Measurements from ENCODE around the gene COX19.

The COX19 gene

GRCh38 chr7:974820-975681 lies at the start of gene COX19:
Gene COX19, minus strand, starts transcription at chr7:975549. Its CDS starts 40 bp downstream, at chr7:975509.
- TF ChIP-seq CTCF (IDR thresholded peaks at IDR 0.05; ENCODE audit: low read depth, low read length, missing control alignments) = no peak
- H3K4me3 ChIP-seq (ENCODE audit: low read depth, low read length) = peak within 1 kb of the TSS; percentile 97
- peak; percentile 70 for DNase-seq (ENCODE audit: low read depth)

GRCh38 chr7:1024331-1024841 lies 49.0 kb upstream of the COX19 start:
- DNase-seq (ENCODE audit: low read depth) = peak; percentile 86
- H3K4me3 ChIP-seq (ENCODE audit: low read depth, low read length) = peak overlapping the region; percentile 88
- TF ChIP-seq CTCF (IDR thresholded peaks at IDR 0.05; ENCODE audit: low read depth, low read length, missing control alignments) = no peak

DNA sequence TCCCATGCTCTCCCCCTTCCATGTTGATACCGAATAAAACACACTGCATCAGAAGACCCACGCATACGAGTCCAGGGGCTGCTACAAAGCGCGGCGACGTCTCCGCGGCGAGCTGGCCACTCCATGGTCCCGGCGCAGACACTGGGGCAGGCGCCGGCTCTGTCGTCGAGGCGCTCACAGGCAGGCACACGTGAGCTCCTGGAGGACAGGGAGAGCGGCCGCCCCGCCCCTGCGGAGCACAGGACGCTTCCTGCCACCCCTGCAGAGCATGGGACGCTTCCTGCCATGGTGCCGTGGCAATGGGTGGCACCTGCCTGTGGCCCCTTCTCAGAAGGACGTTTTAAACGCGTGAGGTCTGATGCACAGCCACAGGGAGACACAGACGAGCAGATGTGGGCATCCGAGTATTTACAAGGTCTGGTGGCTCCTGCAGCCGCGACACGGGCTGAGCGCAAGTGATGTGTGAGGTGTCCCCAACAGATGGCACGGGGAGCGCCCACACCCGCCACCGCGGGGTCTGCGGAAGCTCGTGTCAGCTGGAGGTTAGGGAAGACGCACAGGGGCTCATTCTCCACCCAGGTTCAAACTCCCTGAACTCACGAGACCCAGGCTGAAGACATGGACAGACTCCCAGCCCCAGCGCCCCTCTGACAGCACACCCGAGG lies 47.6 kb upstream of the COX19 start:
- TF ChIP-seq CTCF (IDR thresholded peaks at IDR 0.05; ENCODE audit: low read depth, low read length, missing control alignments) = no peak
- H3K4me3 ChIP-seq (ENCODE audit: low read depth, low read length) = peak overlapping the region; percentile 88
- DNase-seq (ENCODE audit: low read depth) = no peak

GRCh38 chr7:1022356-1022755 lies 47.0 kb upstream of the COX19 start:
- no peak for TF ChIP-seq CTCF (IDR thresholded peaks at IDR 0.05; ENCODE audit: low read depth, low read length, missing control alignments)
- no peak overlapping the region for H3K4me3 ChIP-seq (ENCODE audit: low read depth, low read length)
- DNase-seq (ENCODE audit: low read depth) = no peak

- TF ChIP-seq CTCF (IDR thresholded peaks at IDR 0.05; ENCODE audit: low read depth, low read length, missing control alignments) = no peak
- H3K4me3 ChIP-seq (ENCODE audit: low read depth, low read length) = no peak overlapping the region
- no peak for DNase-seq (ENCODE audit: low read depth)
Observed at GRCh38 chr7:1021931-1022330, 46.6 kb upstream of the COX19 start.

DNA sequence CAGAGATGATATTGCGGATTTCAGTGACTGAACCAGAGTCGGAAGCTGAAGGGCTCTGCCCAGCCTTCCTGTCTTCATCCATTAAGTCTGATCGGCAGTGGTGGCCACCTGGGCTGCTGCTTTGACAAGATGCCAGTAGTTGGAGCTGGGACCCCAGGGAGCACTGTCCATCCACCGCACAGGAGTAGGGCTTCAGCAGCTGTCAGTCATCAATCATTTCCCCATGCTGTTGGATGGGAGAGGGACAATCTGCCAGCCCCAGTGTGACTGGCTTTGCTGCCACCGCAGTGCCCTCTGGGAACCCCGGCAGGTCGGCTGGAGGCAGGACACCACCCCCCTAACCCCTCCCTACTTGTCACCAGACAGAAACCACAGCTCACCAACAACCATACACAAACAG lies 46.0 kb upstream of the COX19 start:
- no peak for TF ChIP-seq CTCF (IDR thresholded peaks at IDR 0.05; ENCODE audit: low read depth, low read length, missing control alignments)
- H3K4me3 ChIP-seq (ENCODE audit: low read depth, low read length) = no peak overlapping the region
- no peak for DNase-seq (ENCODE audit: low read depth)
